K562 (cell line): ENCODE data around the gene P2RX1. TPM values are rescaled to one million over a fixed set of nuclear protein-coding genes. Genes with fewer than 3 reads are reported as not detected.

Experiments used
- ATAC-seq: fragments of 200-7000 bp; cut with Tn5 transposase; 3 replicates; pipeline ENCODE4 v1.9.1; 2020; ENCODE audit warnings: moderate library complexity
- BruUV-seq: library from RNA; stranded (reverse); fragments of 400-500 nt; replicated peaks from 2 replicates; lab custom pipeline; 2021; lab: Mats Ljungman, UMichigan
- CTCF ChIA-PET: fragments of 300-600 bp; formaldehyde crosslinking; extraction: SDS; loops from one replicate; lab custom pipeline; 2021; ENCODE audit warnings: low intra/inter-chr PET ratio; lab: Yijun Ruan, JAX
- POLR2A ChIA-PET: fragments of 300-600, 350-650 bp; sonication (Branson Sonifier 250); formaldehyde crosslinking; extraction: SDS; loops from one replicate; lab custom pipeline; 2021; ENCODE audit warnings: antibody characterized with exemption, inconsistent platforms; lab: Yijun Ruan, JAX
- DNase-seq, 4 experiments: peaks; one replicate each; pipeline versions ENCODE4 v3.0.0 to v3.0.0-alpha.2; 2011 to 2018; ENCODE audit warnings: low spot score in 3 of 4, mixed read lengths in 3 of 4; ENCODE audit errors: extremely low read depth in 1 of 4
- FAIRE-seq: peaks from 2 replicates; lab custom pipeline; 2011; peaks lifted over from hg19 to GRCh38; lab: Jason Lieb, UNC
- H2AFZ ChIP-seq: 2 replicates; pipeline ENCODE4 v1.6.0; 2011; ENCODE audit warnings: low read depth, low read length, control low read depth, inconsistent platforms
- H3K27ac ChIP-seq: fragments of 200-600 bp; 3 replicates; pipeline ENCODE4 v1.8.0; 2011; ENCODE audit warnings: low read depth, mild to moderate bottlenecking, control low read depth, inconsistent platforms, low read length, moderate library complexity, mixed read lengths; ENCODE audit errors: extremely low read depth
- H3K27me3 ChIP-seq, 2 experiments: fragments of 300-600 bp in 1 of 2; 2 replicates in 1 of 2; 3 replicates in 1 of 2; pipeline versions ENCODE4 v1.6.0 to v1.8.0; 2011; ENCODE audit warnings: inconsistent platforms in 2 of 2, low read length in 2 of 2, mild to moderate bottlenecking in 1 of 2, mixed read lengths in 1 of 2, moderate library complexity in 1 of 2; ENCODE audit not compliant: control insufficient read depth in 2 of 2, insufficient read depth in 2 of 2
- H3K36me3 ChIP-seq: fragments of 300-600 bp; 3 replicates; pipeline ENCODE4 v1.8.0; 2011; ENCODE audit warnings: mild to moderate bottlenecking, low read length, inconsistent platforms; ENCODE audit not compliant: control insufficient read depth, insufficient read depth
- H3K4me1 ChIP-seq, 2 experiments: fragments of 200-600 bp in 1 of 2; replicated peaks in 1 of 2; 2 replicates in 1 of 2; 3 replicates in 1 of 2; pipeline versions ENCODE4 v1.5.1 to v1.8.0; 2011; ENCODE audit warnings: inconsistent platforms in 2 of 2, low read length in 2 of 2, mild to moderate bottlenecking in 1 of 2, mixed read lengths in 1 of 2, moderate library complexity in 1 of 2; ENCODE audit not compliant: control insufficient read depth in 2 of 2, insufficient read depth in 2 of 2
- H3K4me2 ChIP-seq: 2 replicates; pipeline ENCODE4 v1.6.1; 2011; ENCODE audit warnings: low read length, control low read depth, inconsistent platforms, mixed read lengths; ENCODE audit not compliant: insufficient read depth
- H3K4me3 ChIP-seq: fragments of 200-600 bp; sonication (generic), shearing (Covaris generic); 2 replicates; pipeline ENCODE4 v1.5.1; 2016; ENCODE audit warnings: control low read depth, inconsistent platforms
- H3K79me2 ChIP-seq: fragments of 200-600 bp; 3 replicates; pipeline ENCODE4 v1.8.0; 2011; ENCODE audit warnings: low read length, inconsistent platforms; ENCODE audit not compliant: control insufficient read depth, insufficient read depth
- H3K9ac ChIP-seq, 2 experiments: 2 replicates each; pipeline versions ENCODE4 v1.6.0 to v1.6.1; 2011; ENCODE audit warnings: low read depth in 2 of 2, low read length in 2 of 2, control low read depth in 1 of 2, inconsistent platforms in 1 of 2, mild to moderate bottlenecking in 1 of 2, mixed read lengths in 1 of 2; ENCODE audit not compliant: insufficient read depth in 1 of 2
- H3K9me1 ChIP-seq: one replicate; pipeline ENCODE4 v1.6.0; 2011; ENCODE audit warnings: inconsistent platforms, mild to moderate bottlenecking, low read length, moderate library complexity; ENCODE audit not compliant: control insufficient read depth, insufficient read depth
- H3K9me3 ChIP-seq: replicated peaks from 2 replicates; pipeline ENCODE4 v1.5.1; 2011; ENCODE audit warnings: low read depth, low read length, inconsistent platforms; ENCODE audit not compliant: control insufficient read depth, insufficient read depth
- H4K20me1 ChIP-seq: replicated peaks from 2 replicates; pipeline ENCODE4 v1.6.1; 2011; ENCODE audit warnings: low read length, inconsistent platforms, mixed read lengths; ENCODE audit not compliant: control insufficient read depth, insufficient read depth
- PCBP2 ChIP-seq: fragments of 200-400 bp; formaldehyde crosslinking; IDR thresholded peaks from 2 replicates; pipeline ENCODE4 v1.6.1; 2018; ENCODE audit warnings: low read length, low read depth, mild to moderate bottlenecking, moderate library complexity; ENCODE audit not compliant: poor library complexity, severe bottlenecking
- POLR2G ChIP-seq: fragments of 200-400 bp; formaldehyde crosslinking; IDR thresholded peaks from 2 replicates; pipeline ENCODE4 v1.6.1; 2017; ENCODE audit warnings: low read depth, mild to moderate bottlenecking, antibody characterized with exemption, low read length, moderate library complexity
- WGBS: fragments of 100-300 bp; shearing (Covaris generic); methylation state at CpG from one replicate; pipeline ENCODE4 v1.1.6; 2016; ENCODE audit warnings: low coverage, mixed read lengths; ENCODE audit not compliant: insufficient coverage; ENCODE audit errors: missing lambda C conversion rate; 5-methylcytosine and 5-hydroxymethylcytosine counted together
- in situ Hi-C: fragments of 300-500 bp; cut with MboI; formaldehyde crosslinking; loops from 4 replicates; pipeline ENCODE4 v1.15.0; 2018; ENCODE audit warnings: inconsistent platforms, mixed read lengths
- intact Hi-C: fragments of 100-400 bp; cut with micrococcal nuclease; formaldehyde crosslinking; loops from 2 replicates; pipeline ENCODE4 v1.14.2; 2022
- polyA plus RNA-seq, 8 experiments: library from polyadenylated mRNA; depleted of rRNA in 4 of 8; stranded (reverse) in 5 of 8; unstranded in 3 of 8; fragments of >200 nt; fragmentation: Nextera tagmentation in 2 of 8; fragmentation: Illumina TruSeq in 1 of 8; extraction: Ambion mirVana in 2 of 8; extraction: Trizol in 1 of 8; gene quantifications; 2 replicates each; pipeline versions ENCODE4 v1.2.1 to v1.2.3, GENCODE V29; 2011 to 2014; ENCODE audit warnings: inconsistent platforms in 1 of 8, missing spikeins in 1 of 8
- total RNA-seq, 7 experiments: library from RNA; depleted of rRNA in 6 of 7; stranded (reverse); fragments of >200 nt in 6 of 7; fragmentation: Illumina TruSeq in 2 of 7; extraction: Trizol in 2 of 7; gene quantifications; 2 replicates each; pipeline versions ENCODE4 v1.2.1 to v1.2.3, GENCODE V29; 2011 to 2021; ENCODE audit warnings: low replicate concordance in 1 of 7
- TF ChIP-seq, protein P1 (sequence below): fragments of 450-650 bp; IDR thresholded peaks from 2 replicates; pipeline ENCODE4 v1.6.1; 2016; ENCODE audit warnings: mild to moderate bottlenecking

Gene P2RX1
- total and polyA plus RNA-seq, 9 of the 15 experiments (the other 6 are each of a cell fraction or from before 2014, with no cell fraction given), result 0.27 to 20.3 (median 10.3) TPM

DNA sequence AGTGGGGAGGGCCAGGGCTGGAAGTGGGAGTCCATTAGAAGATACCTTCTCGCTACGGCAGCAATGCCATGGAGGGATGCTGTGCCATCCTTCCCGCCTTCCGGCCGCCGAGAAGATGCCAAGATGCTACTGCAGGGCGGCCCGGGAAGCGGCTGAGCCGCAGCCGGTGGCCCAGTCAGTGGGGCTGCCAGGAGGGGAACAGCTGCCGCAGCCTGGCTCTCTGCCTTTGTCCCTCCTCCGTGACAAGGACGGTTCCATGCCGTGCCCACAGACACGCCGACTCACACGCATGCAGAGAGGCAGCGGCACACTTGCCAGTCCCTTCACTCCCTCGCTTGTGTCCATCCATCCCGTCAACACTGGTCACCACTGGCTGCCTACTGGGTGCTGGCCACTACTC lies 50.0 kb downstream of the P2RX1 start:
- H3K9me3 ChIP-seq, result no peaks in the 10 kb centered on the region
- H3K27ac ChIP-seq, result no peak overlapping the region
- no peaks in the 10 kb centered on the region for H3K27me3 ChIP-seq
- POLR2A ChIA-PET, result no interaction called here
- no TSS peak for BruUV-seq
- CTCF ChIA-PET, result no interaction called here
- FAIRE-seq (no peak), ATAC-seq (no peak), DNase-seq (no peak)
- no peaks in the 10 kb centered on the region for H3K9me1 ChIP-seq
- no peak for TF ChIP-seq PCBP2
- 0 out of 2 replicates have a peak, but pooled peaks have one; percentile 5 for TF ChIP-seq POLR2G
- TF ChIP-seq, protein P1, sequence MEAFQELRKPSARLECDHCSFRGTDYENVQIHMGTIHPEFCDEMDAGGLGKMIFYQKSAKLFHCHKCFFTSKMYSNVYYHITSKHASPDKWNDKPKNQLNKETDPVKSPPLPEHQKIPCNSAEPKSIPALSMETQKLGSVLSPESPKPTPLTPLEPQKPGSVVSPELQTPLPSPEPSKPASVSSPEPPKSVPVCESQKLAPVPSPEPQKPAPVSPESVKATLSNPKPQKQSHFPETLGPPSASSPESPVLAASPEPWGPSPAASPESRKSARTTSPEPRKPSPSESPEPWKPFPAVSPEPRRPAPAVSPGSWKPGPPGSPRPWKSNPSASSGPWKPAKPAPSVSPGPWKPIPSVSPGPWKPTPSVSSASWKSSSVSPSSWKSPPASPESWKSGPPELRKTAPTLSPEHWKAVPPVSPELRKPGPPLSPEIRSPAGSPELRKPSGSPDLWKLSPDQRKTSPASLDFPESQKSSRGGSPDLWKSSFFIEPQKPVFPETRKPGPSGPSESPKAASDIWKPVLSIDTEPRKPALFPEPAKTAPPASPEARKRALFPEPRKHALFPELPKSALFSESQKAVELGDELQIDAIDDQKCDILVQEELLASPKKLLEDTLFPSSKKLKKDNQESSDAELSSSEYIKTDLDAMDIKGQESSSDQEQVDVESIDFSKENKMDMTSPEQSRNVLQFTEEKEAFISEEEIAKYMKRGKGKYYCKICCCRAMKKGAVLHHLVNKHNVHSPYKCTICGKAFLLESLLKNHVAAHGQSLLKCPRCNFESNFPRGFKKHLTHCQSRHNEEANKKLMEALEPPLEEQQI, result no peak
- 96% methylated on average over 11 of the region's 21 CpGs for WGBS
- intact Hi-C loops, result no loop called here
- H2AFZ ChIP-seq, result no peak overlapping the region
- no peaks in the 10 kb centered on the region for H4K20me1 ChIP-seq
- H3K79me2 ChIP-seq, result no peaks in the 10 kb centered on the region
- H3K9ac ChIP-seq, result no peak overlapping the region
- no peak overlapping the region for H3K4me2 ChIP-seq
- peaks cover 5 to 20% of the 10 kb centered on the region in 2 experiments; a peak in 4 of 5 replicates for H3K4me1 ChIP-seq
- no peak overlapping the region for H3K4me3 ChIP-seq
- in situ Hi-C loops, result no loop called here
- H3K36me3 ChIP-seq, result peaks cover 6% of the 10 kb centered on the region; the same call in 2 of the 3 replicates
